ENCODE results near the gene GRXCR1. TPM values are rescaled to one million over a fixed set of nuclear protein-coding genes. Genes with fewer than 3 reads are reported as not detected.

GRXCR1 gene
- total and polyA plus RNA-seq, 2 donors (not counting 1 experiment from before 2014, with no cell fraction given) = not detected

GRCh38 chr4:42927946-42928345 lies 35.4 kb downstream of the GRXCR1 start:
- no peak overlapping the region for H3K27ac Mint-ChIP-seq
- Histone ChIP-seq H3K27me3 (replicated peaks in 1 of 4; ENCODE audit: control extremely low read depth in 1 of 4, control insufficient read depth in 3 of 4, insufficient read depth in 4 of 4, low read length in 3 of 4) (no peaks in the 10 kb centered on the region), H4K20me1 (ENCODE audit: control insufficient read depth, insufficient read depth, low read length, poor library complexity, severe bottlenecking) (no peaks in the 10 kb centered on the region), H3K4me2 (replicated peaks; ENCODE audit: low read depth, low read length, poor library complexity, severe bottlenecking) (no peak overlapping the region), H3K36me3 (replicated peaks in 1 of 2; ENCODE audit: control extremely low read depth in 1 of 2, control insufficient read depth in 1 of 2, extremely low read depth in 1 of 2, insufficient read depth in 2 of 2, low read length in 1 of 2) (no peaks in the 10 kb centered on the region), H3K27ac (ENCODE audit: low read length in 2 of 2) (no peak overlapping the region), H3K9ac (ENCODE audit: low read length) (no peak overlapping the region), H3K79me2 (ENCODE audit: control insufficient read depth, insufficient read depth, low read length) (no peaks in the 10 kb centered on the region), H2AFZ (ENCODE audit: insufficient read depth, low read depth, low read length, poor library complexity, severe bottlenecking) (no peak overlapping the region), H3K4me1 (ENCODE audit: control insufficient read depth in 2 of 2, insufficient read depth in 2 of 2, low read length in 2 of 2) (no peaks in the 10 kb centered on the region), H3K4me3 (ENCODE audit: control extremely low read depth in 1 of 5, extremely low read depth in 1 of 5, insufficient read depth in 1 of 5, low read depth in 2 of 5, low read length in 4 of 5) (no peak overlapping the region), H3K9me3 (ENCODE audit: control extremely low read depth in 1 of 3, control insufficient read depth in 2 of 3, insufficient read depth in 1 of 3, low read length in 2 of 3) (no peaks in the 10 kb centered on the region)
- H3K4me1 Mint-ChIP-seq = no peaks in the 10 kb centered on the region
- ChIA-PET CTCF (no interaction called here), POLR2A (no interaction called here)
- ATAC-seq (ENCODE audit: low read depth) (no peak), DNase-seq (no peak)
- no peak for TF ChIP-seq CTCF (IDR thresholded peaks at IDR 0.05)
- TF ChIP-seq EZH2 (IDR thresholded peaks at IDR 0.05; ENCODE audit: borderline replicate concordance, insufficient read depth, low read depth, low read length, poor library complexity, severe bottlenecking) = no peak
- H3K4me3 Mint-ChIP-seq = no peak overlapping the region
- H3K9me3 Mint-ChIP-seq (ENCODE audit: insufficient read depth) = no peaks in the 10 kb centered on the region
- WGBS (ENCODE audit: insufficient coverage) = no CpG with 5 or more reads among the region's 3 CpGs
- peaks cover 6% of the 10 kb centered on the region for H3K27me3 Mint-ChIP-seq
- intact Hi-C loops (cut with micrococcal nuclease) = no loop called here

GRCh38 chr4:42928582-42928981 lies 36.1 kb downstream of the GRXCR1 start:
- Histone ChIP-seq H3K4me3 (ENCODE audit: control extremely low read depth in 1 of 5, extremely low read depth in 1 of 5, insufficient read depth in 1 of 5, low read depth in 2 of 5, low read length in 4 of 5) (no peak overlapping the region), H3K9me3 (ENCODE audit: control extremely low read depth in 1 of 3, control insufficient read depth in 2 of 3, insufficient read depth in 1 of 3, low read length in 2 of 3) (no peaks in the 10 kb centered on the region), H3K9ac (ENCODE audit: low read length) (no peak overlapping the region), H3K4me2 (replicated peaks; ENCODE audit: low read depth, low read length, poor library complexity, severe bottlenecking) (no peak overlapping the region), H3K27ac (ENCODE audit: low read length in 2 of 2) (no peak overlapping the region), H4K20me1 (ENCODE audit: control insufficient read depth, insufficient read depth, low read length, poor library complexity, severe bottlenecking) (no peaks in the 10 kb centered on the region), H3K36me3 (replicated peaks in 1 of 2; ENCODE audit: control extremely low read depth in 1 of 2, control insufficient read depth in 1 of 2, extremely low read depth in 1 of 2, insufficient read depth in 2 of 2, low read length in 1 of 2) (no peaks in the 10 kb centered on the region), H3K27me3 (replicated peaks in 1 of 4; ENCODE audit: control extremely low read depth in 1 of 4, control insufficient read depth in 3 of 4, insufficient read depth in 4 of 4, low read length in 3 of 4) (no peaks in the 10 kb centered on the region), H3K79me2 (ENCODE audit: control insufficient read depth, insufficient read depth, low read length) (no peaks in the 10 kb centered on the region), H3K4me1 (ENCODE audit: control insufficient read depth in 2 of 2, insufficient read depth in 2 of 2, low read length in 2 of 2) (no peaks in the 10 kb centered on the region), H2AFZ (ENCODE audit: insufficient read depth, low read depth, low read length, poor library complexity, severe bottlenecking) (no peak overlapping the region)
- POLR2A ChIA-PET = no interaction called here
- no peak overlapping the region for H3K4me3 Mint-ChIP-seq
- no peak overlapping the region for H3K27ac Mint-ChIP-seq
- TF ChIP-seq EZH2 (IDR thresholded peaks at IDR 0.05; ENCODE audit: borderline replicate concordance, insufficient read depth, low read depth, low read length, poor library complexity, severe bottlenecking) (no peak), CTCF (IDR thresholded peaks at IDR 0.05) (no peak)
- CTCF ChIA-PET = no interaction called here
- intact Hi-C loops (cut with micrococcal nuclease) = no loop called here
- no peaks in the 10 kb centered on the region for H3K4me1 Mint-ChIP-seq
- DNase-seq (no peak), ATAC-seq (ENCODE audit: low read depth) (no peak)
- H3K9me3 Mint-ChIP-seq (ENCODE audit: insufficient read depth) = no peaks in the 10 kb centered on the region
- peaks cover 4% of the 10 kb centered on the region for H3K27me3 Mint-ChIP-seq

All from B cell (primary cell).